Measurements from ENCODE around the gene SEMA6C.

DNA sequence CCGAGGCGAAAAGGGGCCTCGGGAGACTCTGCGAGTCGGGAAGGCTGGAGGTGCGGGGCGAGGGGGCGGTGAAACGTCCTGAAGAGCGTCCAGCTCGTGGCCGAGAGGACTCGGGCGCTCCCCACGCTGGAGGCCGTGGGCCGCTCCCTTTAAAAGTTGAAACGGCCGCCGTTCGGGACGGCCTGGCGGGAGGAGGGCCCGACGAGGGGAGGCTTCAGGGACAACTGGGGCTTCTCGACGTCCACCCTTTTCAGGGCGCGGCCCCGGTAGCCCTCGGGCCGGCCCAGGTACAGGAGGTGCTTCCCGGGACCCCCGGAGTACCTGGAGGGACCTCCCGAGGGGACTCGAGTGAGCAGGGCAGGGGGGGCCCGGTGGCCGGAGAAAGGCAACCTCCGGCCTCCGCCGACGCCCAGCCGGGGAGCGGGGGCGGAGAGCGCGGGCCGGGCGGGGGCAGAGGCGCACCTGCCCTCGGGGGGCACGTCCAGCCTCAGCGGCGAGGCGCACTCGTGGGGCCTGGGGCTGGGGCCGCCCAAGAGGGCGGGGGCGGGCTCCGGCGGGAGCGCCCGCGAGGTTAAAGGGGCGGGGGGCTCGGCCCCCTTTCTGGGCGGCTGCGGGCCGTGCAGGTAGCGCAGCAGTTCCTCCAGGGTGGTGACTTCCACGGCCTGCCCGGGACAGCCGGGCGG lies 14.0 kb downstream of the SEMA6C start:
- TF ChIP-seq, protein P1, sequence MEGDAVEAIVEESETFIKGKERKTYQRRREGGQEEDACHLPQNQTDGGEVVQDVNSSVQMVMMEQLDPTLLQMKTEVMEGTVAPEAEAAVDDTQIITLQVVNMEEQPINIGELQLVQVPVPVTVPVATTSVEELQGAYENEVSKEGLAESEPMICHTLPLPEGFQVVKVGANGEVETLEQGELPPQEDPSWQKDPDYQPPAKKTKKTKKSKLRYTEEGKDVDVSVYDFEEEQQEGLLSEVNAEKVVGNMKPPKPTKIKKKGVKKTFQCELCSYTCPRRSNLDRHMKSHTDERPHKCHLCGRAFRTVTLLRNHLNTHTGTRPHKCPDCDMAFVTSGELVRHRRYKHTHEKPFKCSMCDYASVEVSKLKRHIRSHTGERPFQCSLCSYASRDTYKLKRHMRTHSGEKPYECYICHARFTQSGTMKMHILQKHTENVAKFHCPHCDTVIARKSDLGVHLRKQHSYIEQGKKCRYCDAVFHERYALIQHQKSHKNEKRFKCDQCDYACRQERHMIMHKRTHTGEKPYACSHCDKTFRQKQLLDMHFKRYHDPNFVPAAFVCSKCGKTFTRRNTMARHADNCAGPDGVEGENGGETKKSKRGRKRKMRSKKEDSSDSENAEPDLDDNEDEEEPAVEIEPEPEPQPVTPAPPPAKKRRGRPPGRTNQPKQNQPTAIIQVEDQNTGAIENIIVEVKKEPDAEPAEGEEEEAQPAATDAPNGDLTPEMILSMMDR (conservative IDR thresholded peaks at IDR 0.05; ENCODE audit: low read length) = no peak
- TF ChIP-seq EZH2phosphoT487 (IDR thresholded peaks at IDR 0.05; ENCODE audit: borderline replicate concordance) = no peak

All from Loucy (cell line).